ENCODE data around the gene FAT2.

The FAT2 gene

GRCh38 chr5:151570058-151570457 is 21.1 kb downstream of the FAT2 start:
- TF ChIP-seq CTCF (IDR thresholded peaks at IDR 0.05; ENCODE audit: unreplicated experiment in 3 of 3): no peak
- no peak overlapping the region for H3K27ac Mint-ChIP-seq
- H3K4me1 Mint-ChIP-seq: peaks cover 6% of the 10 kb centered on the region
- no peaks in the 10 kb centered on the region for H3K36me3 Mint-ChIP-seq (ENCODE audit: low read depth)
- H3K4me3 Mint-ChIP-seq: no peak overlapping the region
- H3K9me3 Mint-ChIP-seq: no peaks in the 10 kb centered on the region
- no peaks in the 10 kb centered on the region for H3K27me3 Mint-ChIP-seq (ENCODE audit: low read depth)

GRCh38 chr5:151569132-151570046 is 21.7 kb downstream of the FAT2 start:
- Mint-ChIP-seq H3K27me3 (ENCODE audit: low read depth) (no peaks in the 10 kb centered on the region), H3K4me3 (no peak overlapping the region), H3K27ac (peak overlapping the region; percentile 31 to 67 (median 59)), H3K9me3 (no peaks in the 10 kb centered on the region), H3K36me3 (ENCODE audit: low read depth) (no peaks in the 10 kb centered on the region), H3K4me1 (peaks cover 6% of the 10 kb centered on the region)
- TF ChIP-seq CTCF (IDR thresholded peaks at IDR 0.05; ENCODE audit: unreplicated experiment in 3 of 3): no peak

- H3K4me1 Mint-ChIP-seq: peaks cover 6% of the 10 kb centered on the region
- H3K4me3 Mint-ChIP-seq: no peak overlapping the region
- TF ChIP-seq CTCF (IDR thresholded peaks at IDR 0.05; ENCODE audit: unreplicated experiment in 3 of 3): no peak
Observed at GRCh38 chr5:151568036-151568435, 23.1 kb downstream of the FAT2 start.

GRCh38 chr5:151565971-151566370 is 25.2 kb downstream of the FAT2 start:
- Mint-ChIP-seq H3K4me3 (no peak overlapping the region), H3K36me3 (ENCODE audit: low read depth) (no peaks in the 10 kb centered on the region), H3K9me3 (no peaks in the 10 kb centered on the region), H3K27me3 (ENCODE audit: low read depth) (peaks cover 5% of the 10 kb centered on the region), H3K27ac (no peak overlapping the region), H3K4me1 (peaks cover 6% of the 10 kb centered on the region)
- no peak for TF ChIP-seq CTCF (IDR thresholded peaks at IDR 0.05; ENCODE audit: unreplicated experiment in 3 of 3)

More at GRCh38 chr5:151568036-151568435, 23.1 kb downstream of the FAT2 start:
- no peak overlapping the region for H3K27ac Mint-ChIP-seq
- H3K36me3 Mint-ChIP-seq (ENCODE audit: low read depth): no peaks in the 10 kb centered on the region
- H3K9me3 Mint-ChIP-seq: no peaks in the 10 kb centered on the region
- no peaks in the 10 kb centered on the region for H3K27me3 Mint-ChIP-seq (ENCODE audit: low read depth)

GRCh38 chr5:151562019-151562707 is 29.0 kb downstream of the FAT2 start:
- H3K36me3 Mint-ChIP-seq (ENCODE audit: low read depth): no peaks in the 10 kb centered on the region
- H3K27me3 Mint-ChIP-seq (ENCODE audit: low read depth): peaks cover 5% of the 10 kb centered on the region
- H3K4me1 Mint-ChIP-seq: no peaks in the 10 kb centered on the region
- TF ChIP-seq CTCF (IDR thresholded peaks at IDR 0.05; ENCODE audit: unreplicated experiment in 3 of 3): no peak
- H3K27ac Mint-ChIP-seq: no peak overlapping the region
- H3K4me3 Mint-ChIP-seq: no peak overlapping the region
- no peaks in the 10 kb centered on the region for H3K9me3 Mint-ChIP-seq

All from nephron (organoid).